Nucleus accumbens (tissue), 56 donors: Measurements from ENCODE around the gene HDDC3.
"Not testable (repeated sequence)": the region's sequence is repeated elsewhere in the genome, so short reads cannot be mapped to it uniquely, and the experiment has no call there.

Source experiments
- DNase-seq, 56 donors: peaks; one replicate each; lab custom pipeline; 2025; lab: John Stamatoyannopoulos, UW

Gene HDDC3

GRCh38 chr15:90934256-90934948 lies 2.1 kb upstream of the HDDC3 start:
- DNase-seq: peak; percentile 18 to 90 (median 73)

- DNase-seq: no peak
Measured at GRCh38 chr15:90933301-90933700, 952 bp upstream of the HDDC3 start.

GRCh38 chr15:90932660-90932991 lies 277 bp upstream of the HDDC3 start:
- DNase-seq: no peak

- DNase-seq: no peak
Measured at GRCh38 chr15:90931575-90931827, 848 bp downstream of the HDDC3 start.

- DNase-seq: no peak
Measured at GRCh38 chr15:90930861-90931574, 1.3 kb downstream of the HDDC3 start.

- DNase-seq: no peak
Measured at GRCh38 chr15:90929246-90930019, 2.9 kb downstream of the HDDC3 start.

GRCh38 chr15:90928106-90928505 lies 4.2 kb downstream of the HDDC3 start:
- not testable (repeated sequence) for DNase-seq

GRCh38 chr15:90926766-90927165 lies 5.6 kb downstream of the HDDC3 start:
- DNase-seq: not testable (repeated sequence)

GRCh38 chr15:90924375-90924774 lies 8.0 kb downstream of the HDDC3 start:
- no peak for DNase-seq

GRCh38 chr15:90922712-90923322 lies 9.5 kb downstream of the HDDC3 start:
- DNase-seq: not testable (repeated sequence)

GRCh38 chr15:90921887-90922286 lies 10.5 kb downstream of the HDDC3 start:
- no peak for DNase-seq

- no peak for DNase-seq
Measured at GRCh38 chr15:90918835-90919234, 13.5 kb downstream of the HDDC3 start.

GRCh38 chr15:90918034-90918788 lies 14.1 kb downstream of the HDDC3 start:
- no peak for DNase-seq

GRCh38 chr15:90917569-90917968 lies 14.8 kb downstream of the HDDC3 start:
- DNase-seq: no peak

- no peak for DNase-seq
Measured at GRCh38 chr15:90916461-90916860, 15.9 kb downstream of the HDDC3 start.

GRCh38 chr15:90915808-90916440 lies 16.4 kb downstream of the HDDC3 start:
- DNase-seq: peak in 6 of 56 donors; percentile 4 to 52 (median 20)

GRCh38 chr15:90915216-90915807 lies 17.0 kb downstream of the HDDC3 start:
- DNase-seq: no peak

GRCh38 chr15:90914305-90915080 lies 17.9 kb downstream of the HDDC3 start:
- no peak for DNase-seq

- DNase-seq: no peak
Measured at GRCh38 chr15:90913398-90913944, 18.9 kb downstream of the HDDC3 start.
